OCI-LY3 (cell line): ENCODE measurements around the gene SLC37A1.

Experiments
- H2AFZ ChIP-seq: fragments of 200-600, 300-600 bp; shearing (Covaris generic); 2 replicates; pipeline ENCODE4 v1.6.0; 2014; ENCODE audit warnings: antibody characterized with exemption, low read depth, low read length
- H3K27ac ChIP-seq: fragments of 200-600, 300-600 bp; sonication (generic); 2 replicates; pipeline ENCODE4 v1.5.1; 2014; ENCODE audit warnings: mild to moderate bottlenecking, low read length, moderate library complexity, mixed read lengths
- H3K27me3 ChIP-seq: fragments of 200-600, 300-600 bp; sonication (generic); 2 replicates; pipeline ENCODE4 v1.6.1; 2014; ENCODE audit warnings: low read depth, low read length, mixed read lengths
- H3K36me3 ChIP-seq: fragments of 200-600, 300-600 bp; sonication (generic); replicated peaks from 2 replicates; pipeline ENCODE3; 2014; ENCODE audit warnings: low read depth, low read length, mixed read lengths
- H3K4me1 ChIP-seq: fragments of 300-600, 200-600 bp; sonication (generic); 2 replicates; pipeline ENCODE4 v1.6.1; 2014; ENCODE audit warnings: low read length, mixed read lengths
- H3K4me2 ChIP-seq: fragments of 200-600, 300-600 bp; sonication (generic); 2 replicates; pipeline ENCODE4 v1.6.1; 2014; ENCODE audit warnings: low read length, mixed read lengths
- H3K4me3 ChIP-seq: fragments of 300-600, 200-600 bp; sonication (generic); 2 replicates; pipeline ENCODE4 v1.5.1; 2014; ENCODE audit warnings: antibody characterized with exemption, mild to moderate bottlenecking, low read length, moderate library complexity
- H3K79me2 ChIP-seq: fragments of 300-600, 200-600 bp; shearing (Covaris generic); 2 replicates; pipeline ENCODE4 v1.6.1; 2014; ENCODE audit warnings: mild to moderate bottlenecking, low read length, mixed read lengths
- H3K9ac ChIP-seq: fragments of 300-600, 200-600 bp; shearing (Covaris generic); 2 replicates; pipeline ENCODE4 v1.6.0; 2014; ENCODE audit warnings: mild to moderate bottlenecking, low read length, moderate library complexity
- H3K9me3 ChIP-seq: fragments of 200-600, 300-600 bp; shearing (Covaris generic); 2 replicates; pipeline ENCODE4 v1.6.1; 2014; ENCODE audit warnings: low read length, mixed read lengths; ENCODE audit not compliant: insufficient read depth
- H4K20me1 ChIP-seq: fragments of 200-600, 300-600 bp; sonication (generic); 2 replicates; pipeline ENCODE4 v1.6.1; 2016; ENCODE audit warnings: low read length, mixed read lengths; ENCODE audit not compliant: insufficient read depth
- CTCF ChIP-seq: fragments of 200-600, 300-600 bp; sonication (generic); IDR thresholded peaks from 2 replicates; pipeline ENCODE4 v1.5.1; 2014; ENCODE audit warnings: antibody characterized with exemption, low read length, low read depth
- EZH2phosphoT487 ChIP-seq: fragments of 200-600 bp; shearing (Covaris generic); IDR thresholded peaks from 2 replicates; pipeline ENCODE4 v1.6.1; 2018; ENCODE audit warnings: antibody characterized with exemption, mixed run types, low read depth

The SLC37A1 gene

GRCh38 chr21:42553435-42553834, 39.8 kb downstream of the SLC37A1 start:
- H2AFZ ChIP-seq = no peak overlapping the region
- H3K27me3 ChIP-seq = no peaks in the 10 kb centered on the region
- H3K9ac ChIP-seq = no peak overlapping the region
- H3K27ac ChIP-seq = no peak overlapping the region
- H3K79me2 ChIP-seq = no peaks in the 10 kb centered on the region
- TF ChIP-seq EZH2phosphoT487 (no peak), CTCF (no peak)
- H3K9me3 ChIP-seq = no peaks in the 10 kb centered on the region
- H3K4me3 ChIP-seq = no peak overlapping the region
- no peaks in the 10 kb centered on the region for H3K36me3 ChIP-seq
- peaks cover 10% of the 10 kb centered on the region for H3K4me1 ChIP-seq
- no peaks in the 10 kb centered on the region for H4K20me1 ChIP-seq
- H3K4me2 ChIP-seq = no peak overlapping the region

GRCh38 chr21:42554251-42554961, 40.8 kb downstream of the SLC37A1 start:
- Histone ChIP-seq H2AFZ (no peak overlapping the region), H3K4me1 (no peaks in the 10 kb centered on the region; the same call in 1 of the 2 replicates), H3K9me3 (no peaks in the 10 kb centered on the region), H4K20me1 (no peaks in the 10 kb centered on the region), H3K36me3 (peaks cover 2% of the 10 kb centered on the region), H3K4me3 (no peak overlapping the region), H3K4me2 (no peak overlapping the region), H3K9ac (no peak overlapping the region), H3K79me2 (no peaks in the 10 kb centered on the region), H3K27me3 (no peaks in the 10 kb centered on the region), H3K27ac (no peak overlapping the region)
- TF ChIP-seq CTCF (no peak), EZH2phosphoT487 (no peak)

GRCh38 chr21:42555756-42556438, 42.2 kb downstream of the SLC37A1 start:
- H3K4me2 ChIP-seq = no peak overlapping the region
- no peaks in the 10 kb centered on the region for H3K79me2 ChIP-seq
- no peak overlapping the region for H2AFZ ChIP-seq
- H3K4me1 ChIP-seq = no peaks in the 10 kb centered on the region
- peaks cover 2% of the 10 kb centered on the region for H3K36me3 ChIP-seq
- H3K9ac ChIP-seq = no peak overlapping the region
- H3K4me3 ChIP-seq = no peak overlapping the region
- no peak overlapping the region for H3K27ac ChIP-seq
- no peak for TF ChIP-seq CTCF
- TF ChIP-seq EZH2phosphoT487 = no peak
- no peaks in the 10 kb centered on the region for H3K9me3 ChIP-seq
- H4K20me1 ChIP-seq = no peaks in the 10 kb centered on the region
- H3K27me3 ChIP-seq = no peaks in the 10 kb centered on the region

- Histone ChIP-seq H3K79me2 (no peaks in the 10 kb centered on the region), H3K27me3 (no peaks in the 10 kb centered on the region), H4K20me1 (no peaks in the 10 kb centered on the region), H3K4me1 (no peaks in the 10 kb centered on the region), H3K4me3 (no peak overlapping the region), H2AFZ (no peak overlapping the region), H3K4me2 (no peak overlapping the region), H3K9me3 (no peaks in the 10 kb centered on the region), H3K36me3 (peaks cover 2% of the 10 kb centered on the region), H3K27ac (no peak overlapping the region), H3K9ac (no peak overlapping the region)
- no peak for TF ChIP-seq CTCF
- TF ChIP-seq EZH2phosphoT487 = no peak
Measured at GRCh38 chr21:42556476-42556875, 42.8 kb downstream of the SLC37A1 start.
